Psoas muscle (tissue), 8 donors: ENCODE results near the gene OXER1. TPM values are rescaled to one million over a fixed set of nuclear protein-coding genes. Genes with fewer than 3 reads are reported as not detected.

Experiments used
- ATAC-seq, 4 donors: fragments of 200-7000 bp; cut with Tn5 transposase; one replicate each; pipeline ENCODE4 v1.9.1; 2020; ENCODE audit warnings: moderate library complexity in 3 of 4, mild to moderate bottlenecking in 2 of 4
- DNase-seq, 2 donors: peaks; one replicate each; pipeline ENCODE4 v3.0.0-alpha.2; 2020
- H3K27ac ChIP-seq: fragments of 200-600 bp; one replicate; pipeline ENCODE4 v1.8.0; 2022
- H3K27me3 ChIP-seq, 3 donors: fragments of 200-600 bp in 1 of 3; one replicate each; pipeline versions ENCODE4 v1.6.1 to v1.8.0; 2013 to 2022; ENCODE audit warnings: low read length in 2 of 3, mild to moderate bottlenecking in 2 of 3, moderate library complexity in 1 of 3; ENCODE audit not compliant: insufficient read depth in 3 of 3
- H3K36me3 ChIP-seq, 2 donors: fragments of 200-600 bp in 1 of 2; one replicate each; pipeline versions ENCODE4 v1.6.1 to v1.8.0; 2013 to 2022; ENCODE audit warnings: low read depth in 1 of 2, mild to moderate bottlenecking in 1 of 2, moderate library complexity in 1 of 2; ENCODE audit not compliant: insufficient read depth in 1 of 2
- H3K4me1 ChIP-seq: fragments of 200-600 bp; one replicate; pipeline ENCODE4 v1.8.0; 2022
- H3K4me3 ChIP-seq: fragments of 200-600 bp; one replicate; pipeline ENCODE4 v1.8.0; 2022; ENCODE audit warnings: mild to moderate bottlenecking
- H3K9me3 ChIP-seq: fragments of 200-600 bp; one replicate; pipeline ENCODE4 v1.8.0; 2022
- WGBS, 3 donors: extraction: QIAGEN DNeasy Blood & Tissue Kit; methylation state at CpG; one replicate each; pipeline versions ENCODE4 v1.1.6 to v1.1.7; 2013; 5-methylcytosine and 5-hydroxymethylcytosine counted together
- intact Hi-C, 2 donors: fragments of 100-400 bp; cut with DNase I; formaldehyde crosslinking; loops; one replicate each; pipeline versions ENCODE4 v1.11.0 to v1.14.2; 2022
- polyA plus RNA-seq, 3 donors: library from polyadenylated mRNA; stranded (reverse); fragments of 200-250 nt; gene quantifications; one replicate each; pipeline ENCODE4 v1.2.3, GENCODE V29; 2013
- total RNA-seq, 4 donors: library from RNA; stranded (reverse); fragmentation: NEBNext Ultra II Directional in 2 of 4; extraction: Animal tissue kit (Norgen Biotek cat#: 25700) in 2 of 4; gene quantifications; one replicate each; pipeline versions ENCODE4 v1.2.1 to v1.2.4, GENCODE V29; 2021 to 2023
- TF ChIP-seq, protein P1 (sequence below): fragments of 200-600 bp; IDR thresholded peaks from one replicate; pipeline ENCODE4 v1.8.0; 2022; ENCODE audit warnings: antibody characterized with exemption
- donor health status: healthy with polysubstance abuse.
- donor health status: DM: no; HTN: no; CAD: no; lungs with moderate emphysema.
- donor health status: Bipolar disorder and iron deficiency.
- donor health status: healthy.
- donor health status: DM: yes; HTN: yes; CAD: no.
- donor health status: DM: no; HTN: no; CAD: no.
- donor health status: DM: no; HTN: no; CAD: no.
- donor health status: DM: yes; HTN: yes; CAD: no.

Gene OXER1
- total and polyA plus RNA-seq, 7 donors, result 0.04 to 1.2 (median 0.20) TPM

DNA sequence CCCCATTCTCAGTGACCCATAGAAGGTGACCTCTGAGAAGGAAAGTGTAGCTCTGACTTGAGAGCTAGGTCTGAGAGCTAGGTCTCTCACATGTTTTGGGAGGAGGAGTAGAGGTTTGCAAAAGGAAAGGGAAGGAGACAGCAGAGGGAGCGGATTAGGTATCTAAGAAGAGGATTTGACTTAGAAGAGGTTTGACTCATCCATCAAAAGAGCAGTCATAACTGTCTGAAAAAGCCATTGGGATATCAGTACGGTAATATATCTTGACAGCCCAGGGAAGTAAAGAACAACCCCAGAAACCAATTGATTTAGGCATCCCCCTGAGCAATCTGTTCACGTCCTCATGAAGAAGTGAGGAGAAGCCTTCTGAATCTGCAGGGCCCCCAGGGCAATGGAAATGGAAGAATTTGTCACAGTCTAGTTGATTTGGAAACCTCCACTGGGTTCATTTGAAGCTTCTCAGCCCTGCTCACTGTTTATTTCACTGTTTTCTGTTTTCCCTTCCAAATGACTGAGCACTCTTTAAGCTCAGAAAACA, 19.3 kb downstream of the OXER1 start:
- 75 to 89% (median 85%) methylated on average over 3 of the region's 3 CpGs for WGBS, 3 donors
- H3K4me3 ChIP-seq, result no peak overlapping the region
- H3K4me1 ChIP-seq, result no peaks in the 10 kb centered on the region
- H3K27me3 ChIP-seq, result no peaks in the 10 kb centered on the region
- peaks cover 0 to 13% of the 10 kb centered on the region in 2 donors for H3K36me3 ChIP-seq
- intact Hi-C loops, result no loop called here
- H3K27ac ChIP-seq, result no peak overlapping the region
- no peaks in the 10 kb centered on the region for H3K9me3 ChIP-seq
- DNase-seq (no peak), ATAC-seq (no peak)
- TF ChIP-seq, protein P1, sequence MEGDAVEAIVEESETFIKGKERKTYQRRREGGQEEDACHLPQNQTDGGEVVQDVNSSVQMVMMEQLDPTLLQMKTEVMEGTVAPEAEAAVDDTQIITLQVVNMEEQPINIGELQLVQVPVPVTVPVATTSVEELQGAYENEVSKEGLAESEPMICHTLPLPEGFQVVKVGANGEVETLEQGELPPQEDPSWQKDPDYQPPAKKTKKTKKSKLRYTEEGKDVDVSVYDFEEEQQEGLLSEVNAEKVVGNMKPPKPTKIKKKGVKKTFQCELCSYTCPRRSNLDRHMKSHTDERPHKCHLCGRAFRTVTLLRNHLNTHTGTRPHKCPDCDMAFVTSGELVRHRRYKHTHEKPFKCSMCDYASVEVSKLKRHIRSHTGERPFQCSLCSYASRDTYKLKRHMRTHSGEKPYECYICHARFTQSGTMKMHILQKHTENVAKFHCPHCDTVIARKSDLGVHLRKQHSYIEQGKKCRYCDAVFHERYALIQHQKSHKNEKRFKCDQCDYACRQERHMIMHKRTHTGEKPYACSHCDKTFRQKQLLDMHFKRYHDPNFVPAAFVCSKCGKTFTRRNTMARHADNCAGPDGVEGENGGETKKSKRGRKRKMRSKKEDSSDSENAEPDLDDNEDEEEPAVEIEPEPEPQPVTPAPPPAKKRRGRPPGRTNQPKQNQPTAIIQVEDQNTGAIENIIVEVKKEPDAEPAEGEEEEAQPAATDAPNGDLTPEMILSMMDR, result no peak

DNA sequence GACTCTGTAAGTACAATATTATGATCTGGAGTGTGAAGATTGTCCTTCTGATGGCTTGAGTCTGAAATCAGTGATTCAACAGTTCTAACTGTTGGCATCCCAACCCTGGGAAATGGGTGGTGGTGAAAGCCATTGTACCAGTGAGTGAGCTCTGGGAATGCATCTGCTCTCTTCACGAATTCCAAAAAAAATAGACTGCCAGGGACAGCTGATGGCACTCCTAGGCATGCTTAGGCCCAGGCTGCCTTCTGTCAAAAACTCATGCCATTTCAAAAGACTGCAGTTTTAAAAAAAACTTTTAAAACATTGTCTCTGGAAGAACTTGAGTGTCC, 20.3 kb downstream of the OXER1 start:
- 25 to 72% (median 47%) methylated on average over 1 of the region's 1 CpG for WGBS, 3 donors
- intact Hi-C loops, result no loop called here
- ATAC-seq (no peak), DNase-seq (no peak)
- TF ChIP-seq, protein P1, result no peak
- H3K27ac ChIP-seq, result no peak overlapping the region
- H3K4me3 ChIP-seq, result no peak overlapping the region
- no peaks in the 10 kb centered on the region for H3K4me1 ChIP-seq
- H3K27me3 ChIP-seq, result no peaks in the 10 kb centered on the region
- H3K9me3 ChIP-seq, result no peaks in the 10 kb centered on the region
- H3K36me3 ChIP-seq, result peaks cover 0 to 13% of the 10 kb centered on the region in 2 donors

DNA sequence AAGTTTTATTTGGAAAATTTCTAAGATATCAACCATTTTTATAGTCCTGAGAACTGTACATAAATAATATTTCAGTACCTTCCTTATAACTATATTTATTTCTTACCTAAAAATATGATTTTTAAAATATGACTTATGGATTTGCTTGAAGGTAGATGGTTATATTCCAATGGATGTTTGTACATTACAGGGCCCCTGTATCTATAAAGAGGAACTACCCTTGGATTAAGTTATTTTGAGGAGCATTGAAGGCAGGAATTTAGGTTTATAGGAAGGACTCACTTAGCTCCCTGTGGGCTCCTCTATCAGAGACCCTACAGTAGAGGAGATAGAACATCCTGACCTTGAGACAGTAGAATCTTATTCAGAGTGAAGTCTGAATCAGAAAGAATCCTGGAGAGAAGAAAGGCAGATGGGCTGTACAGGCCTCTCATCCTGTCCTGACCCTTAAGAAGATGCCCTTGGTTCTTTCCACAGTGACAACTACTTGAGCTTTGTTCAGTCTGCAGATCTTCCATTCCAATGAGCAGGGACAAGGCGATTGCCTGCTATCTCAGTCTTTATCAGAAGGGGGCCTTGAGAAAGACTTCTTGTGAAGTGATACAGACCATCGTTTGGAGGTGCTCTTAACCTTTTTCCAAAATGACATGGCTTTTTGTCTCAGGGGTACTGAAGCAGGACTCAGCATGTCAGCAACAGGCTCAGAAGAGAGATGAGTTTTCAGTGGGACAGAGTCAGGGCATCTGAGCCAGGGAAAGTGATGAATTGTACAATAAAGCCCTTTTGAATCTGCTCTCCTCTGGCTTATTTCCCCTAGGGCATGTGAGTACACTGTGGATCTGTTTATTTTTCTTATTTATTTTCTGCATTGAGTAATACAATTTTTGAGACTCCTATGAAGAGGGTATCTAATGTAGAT, 20.9 kb downstream of the OXER1 start:
- H3K36me3 ChIP-seq, result peaks cover 0 to 13% of the 10 kb centered on the region in 2 donors
- no peaks in the 10 kb centered on the region for H3K4me1 ChIP-seq
- ATAC-seq (no peak), DNase-seq (no peak)
- 49 to 69% (median 64%) methylated on average over 2 of the region's 2 CpGs for WGBS, 3 donors
- no peaks in the 10 kb centered on the region for H3K27me3 ChIP-seq
- no peaks in the 10 kb centered on the region for H3K9me3 ChIP-seq
- TF ChIP-seq, protein P1, result no peak
- no peak overlapping the region for H3K4me3 ChIP-seq
- no peak overlapping the region for H3K27ac ChIP-seq
- intact Hi-C loops, result no loop called here

DNA sequence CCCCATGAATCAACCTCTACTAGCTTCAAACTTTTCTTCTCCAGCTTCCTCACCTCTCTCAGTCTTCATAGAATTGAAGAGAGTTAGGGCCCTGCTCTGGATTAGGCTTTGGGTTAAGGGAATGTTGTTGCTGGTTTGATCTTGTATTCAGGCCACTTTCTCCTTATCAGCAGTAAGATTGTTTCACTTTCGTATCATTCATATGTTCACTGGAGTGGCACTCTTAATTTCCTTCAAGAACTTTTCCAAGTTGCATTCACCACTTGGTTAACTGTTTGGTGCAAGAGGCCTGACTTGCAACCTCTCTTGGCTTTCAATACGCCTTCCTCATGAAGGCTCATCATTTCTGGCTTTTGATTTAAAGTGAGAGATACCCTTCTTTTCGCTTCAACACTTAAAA, 22.8 kb downstream of the OXER1 start:
- WGBS, 3 donors, result 89 to 93% (median 92%) methylated on average over 3 of the region's 3 CpGs
- no peaks in the 10 kb centered on the region for H3K27me3 ChIP-seq

More for the DNA sequence above, 22.8 kb downstream of the OXER1 start:
- TF ChIP-seq, protein P1, result no peak
- no peak overlapping the region for H3K27ac ChIP-seq
- intact Hi-C loops, result no loop called here
- no peak for DNase-seq
- H3K4me3 ChIP-seq, result no peak overlapping the region
- no peaks in the 10 kb centered on the region for H3K36me3 ChIP-seq
- H3K4me1 ChIP-seq, result no peaks in the 10 kb centered on the region
- no peaks in the 10 kb centered on the region for H3K9me3 ChIP-seq
- ATAC-seq, result no peak
